Cardiac muscle cell (in vitro differentiated cells and primary cell): Measurements from ENCODE around the gene ZPBP. TPM values are rescaled to one million over a fixed set of nuclear protein-coding genes. Genes with fewer than 3 reads are reported as not detected.

ENCODE experiments used
- DNase-seq, 2 donors: peaks; one replicate each; pipeline versions ENCODE4 v3.0.0 to v3.0.0-alpha.2; 2010 to 2017; ENCODE audit warnings: low read depth in 1 of 2, low spot score in 1 of 2
- H3K27ac ChIP-seq: fragments of 200-600 bp; sonication (generic); 2 replicates; pipeline ENCODE4 v1.5.1; 2016
- H3K27me3 ChIP-seq: fragments of 200-600 bp; sonication (generic); 2 replicates; pipeline ENCODE4 v1.6.0; 2016; ENCODE audit warnings: control low read depth
- H3K36me3 ChIP-seq: fragments of 200-600 bp; sonication (generic); 2 replicates; pipeline ENCODE4 v1.5.1; 2016; ENCODE audit warnings: control low read depth
- H3K4me1 ChIP-seq: fragments of 200-600 bp; sonication (generic); 2 replicates; pipeline ENCODE4 v1.8.1; 2017; ENCODE audit warnings: low read depth, mild to moderate bottlenecking, mixed run types
- H3K4me3 ChIP-seq: fragments of 200-600 bp; sonication (generic); 2 replicates; pipeline ENCODE4 v1.5.1; 2016; ENCODE audit warnings: mild to moderate bottlenecking
- H3K9me3 ChIP-seq: fragments of 200-600 bp; sonication (generic); 2 replicates; pipeline ENCODE4 v1.5.1; 2017; ENCODE audit warnings: low read depth, mild to moderate bottlenecking, control low read depth
- CTCF ChIP-seq: IDR thresholded peaks from 2 replicates; pipeline ENCODE4 v1.5.1; 2012; ENCODE audit warnings: low read depth, mild to moderate bottlenecking, low read length
- polyA plus RNA-seq: library from polyadenylated mRNA; unstranded; fragments of >200 nt; fragmentation: Nextera tagmentation; extraction: Ambion mirVana; gene quantifications from 2 replicates; pipeline ENCODE4 v1.2.1, GENCODE V29; 2016
- total RNA-seq: library from RNA; depleted of rRNA; stranded (reverse); fragments of >200 nt; gene quantifications from 2 replicates; pipeline ENCODE4 v1.2.3, GENCODE V29; 2016

Gene ZPBP
- total and polyA plus RNA-seq, 2 experiments from 2014 or later: not detected

GRCh38 chr7:49892481-49892880, 200.6 kb downstream of the ZPBP start:
- no peak overlapping the region for H3K4me3 ChIP-seq
- no peaks in the 10 kb centered on the region for H3K9me3 ChIP-seq
- DNase-seq: no peak
- TF ChIP-seq CTCF: no peak
- H3K27me3 ChIP-seq: no peaks in the 10 kb centered on the region
- no peak overlapping the region for H3K27ac ChIP-seq
- H3K36me3 ChIP-seq: no peaks in the 10 kb centered on the region
- H3K4me1 ChIP-seq: no peaks in the 10 kb centered on the region

Other genes with a start within 250 kb of the ZPBP start
- gene IKZF1, start 211.5 kb upstream of the ZPBP start, total RNA-seq: 0.30 and 0.67 TPM in 2 replicates
- 0.19 TPM in 1 of 2 replicates, not detected in the other for gene IKZF1, start 211.5 kb upstream of the ZPBP start, polyA plus RNA-seq